Activated CD4-positive, CD25-positive, alpha-beta regulatory T cell treated with anti-CD3 and anti-CD28 coated beads, Interleukin-2, amount 50 U/mL, for 24 hours (primary cell): Measurements from ENCODE around the gene SCLY.
"Not testable (repeated sequence)": the region's sequence is repeated elsewhere in the genome, so short reads cannot be mapped to it uniquely, and the experiment has no call there.

Source experiments
- ATAC-seq, 2 donors: fragments of 150-1000 bp; cut with Tn5 transposase; one replicate each; pipeline ENCODE4 v1.10.0; 2021; ENCODE audit warnings: mild to moderate bottlenecking in 1 of 2, moderate library complexity in 1 of 2

SCLY gene, protein sequence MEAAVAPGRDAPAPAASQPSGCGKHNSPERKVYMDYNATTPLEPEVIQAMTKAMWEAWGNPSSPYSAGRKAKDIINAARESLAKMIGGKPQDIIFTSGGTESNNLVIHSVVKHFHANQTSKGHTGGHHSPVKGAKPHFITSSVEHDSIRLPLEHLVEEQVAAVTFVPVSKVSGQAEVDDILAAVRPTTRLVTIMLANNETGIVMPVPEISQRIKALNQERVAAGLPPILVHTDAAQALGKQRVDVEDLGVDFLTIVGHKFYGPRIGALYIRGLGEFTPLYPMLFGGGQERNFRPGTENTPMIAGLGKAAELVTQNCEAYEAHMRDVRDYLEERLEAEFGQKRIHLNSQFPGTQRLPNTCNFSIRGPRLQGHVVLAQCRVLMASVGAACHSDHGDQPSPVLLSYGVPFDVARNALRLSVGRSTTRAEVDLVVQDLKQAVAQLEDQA

DNA sequence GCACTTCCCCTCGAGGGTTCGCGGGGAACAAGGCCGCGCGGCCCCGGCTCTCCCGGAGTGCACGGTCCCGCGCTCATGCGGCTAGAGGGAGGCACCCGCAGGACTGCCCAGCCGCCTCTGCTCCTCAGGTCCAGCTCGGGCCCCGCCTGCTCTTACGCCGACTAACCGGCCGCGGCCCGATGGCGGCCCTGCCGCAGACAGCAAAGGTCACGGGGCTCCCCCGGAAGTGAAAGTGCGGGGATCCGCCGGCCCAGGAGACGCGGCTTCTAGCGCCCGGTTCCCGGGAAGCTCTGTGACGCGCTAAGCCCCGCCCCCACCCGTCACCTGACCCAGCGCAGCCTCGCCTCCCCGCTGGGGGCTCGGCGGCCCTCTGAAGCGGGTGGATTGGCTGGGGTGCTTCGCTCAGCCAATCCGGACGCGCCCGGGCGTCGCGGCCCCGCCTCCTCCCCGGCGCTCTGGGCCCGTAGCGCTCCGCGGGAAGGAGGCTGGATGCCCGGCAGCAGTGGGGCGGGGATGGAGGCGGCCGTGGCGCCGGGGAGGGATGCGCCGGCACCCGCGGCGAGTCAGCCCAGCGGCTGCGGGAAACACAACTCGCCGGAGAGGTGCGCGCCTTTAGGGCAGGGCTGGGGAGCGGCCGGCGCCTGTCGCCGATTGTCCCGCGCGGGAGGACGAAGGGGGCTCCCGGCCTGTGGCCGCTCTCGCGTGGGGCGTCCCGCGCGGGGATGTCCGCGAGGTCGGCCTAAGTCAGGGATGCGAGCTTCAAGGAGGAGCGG, at the start of gene SCLY:
TSS of gene SCLY (plus strand) at position 460 of the 773 bp plus-strand sequence. CDS start at position 514, 54 bp downstream.
- peak; percentile 98 to 99 for ATAC-seq

DNA sequence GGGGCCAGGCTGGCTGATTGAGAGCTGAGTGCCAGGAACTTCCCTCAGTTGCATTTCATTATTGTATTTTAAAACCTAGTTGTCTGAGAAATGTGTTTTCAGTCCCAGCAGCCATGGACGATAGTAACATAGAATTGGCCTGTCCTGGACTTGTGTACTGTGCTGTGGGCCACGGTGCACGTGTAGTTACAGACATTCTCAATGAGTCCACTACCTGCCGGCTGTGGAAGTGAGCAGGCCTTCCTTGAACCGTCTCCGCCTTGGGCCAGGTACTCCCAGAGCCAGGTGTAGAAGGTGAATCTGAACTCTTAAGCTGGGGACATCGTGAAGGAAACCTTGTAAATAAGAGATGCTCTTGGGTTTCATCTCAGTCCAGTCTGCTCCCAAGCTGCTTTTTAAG, 47.0 kb upstream of the SCLY start:
- ATAC-seq = no peak

DNA sequence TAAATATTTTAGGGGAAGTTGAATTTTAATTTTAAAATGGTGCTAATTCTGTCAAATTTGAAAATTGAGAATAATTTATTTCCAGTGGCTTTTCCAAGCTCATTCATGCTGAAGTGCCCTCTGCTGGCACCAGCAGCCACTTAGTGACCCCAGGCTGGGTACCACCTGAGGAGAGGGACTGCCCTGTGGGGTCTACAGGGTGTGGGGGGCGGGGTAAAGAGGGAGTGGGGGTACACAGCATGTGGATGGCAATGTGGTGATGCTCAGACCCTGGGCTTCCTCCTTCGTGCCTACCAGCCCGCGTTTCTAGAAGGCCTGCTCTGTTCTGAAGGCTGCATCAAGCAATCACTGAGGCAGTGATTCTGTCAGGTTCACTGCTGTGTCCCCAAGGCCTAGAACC, 45.1 kb upstream of the SCLY start:
- no peak for ATAC-seq

DNA sequence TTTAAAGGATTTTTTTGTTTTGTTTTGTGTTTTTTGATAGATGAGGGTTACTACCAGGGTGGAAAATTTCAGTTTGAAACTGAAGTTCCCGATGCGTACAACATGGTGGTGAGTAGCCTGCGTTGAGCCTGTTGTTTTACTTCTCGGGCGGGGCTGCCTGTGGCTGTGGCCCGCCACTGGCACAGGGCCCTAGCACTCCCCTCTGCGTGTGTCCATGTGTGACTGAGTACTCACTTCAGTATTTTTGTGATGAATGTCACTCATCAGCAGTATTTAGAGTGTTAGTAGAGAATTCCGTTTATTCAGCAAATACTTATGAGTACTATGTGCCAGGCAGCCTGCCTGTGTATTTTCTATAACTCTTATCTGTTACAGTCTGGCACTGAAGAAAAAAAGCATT, 44.3 kb upstream of the SCLY start:
- no peak for ATAC-seq

DNA sequence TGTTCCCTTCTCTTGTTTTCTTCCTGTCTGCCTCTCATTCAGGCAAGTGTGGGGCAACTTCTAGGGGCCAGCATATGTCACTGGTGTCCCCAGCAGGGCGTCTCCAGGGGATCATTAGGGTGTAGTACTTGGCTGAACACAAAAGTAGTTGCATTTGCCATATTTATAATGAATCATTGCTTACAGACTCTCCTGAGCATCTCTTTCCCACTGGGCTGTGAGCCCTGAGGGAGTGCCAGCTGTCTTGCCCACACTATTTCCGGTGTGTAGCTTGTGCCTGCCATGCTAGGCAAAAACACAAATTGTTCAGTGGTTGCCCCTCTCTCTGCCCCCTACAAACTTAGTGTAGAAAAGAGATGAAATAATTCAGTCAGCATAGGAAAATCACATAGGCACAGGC, 40.8 kb upstream of the SCLY start:
- no peak for ATAC-seq

DNA sequence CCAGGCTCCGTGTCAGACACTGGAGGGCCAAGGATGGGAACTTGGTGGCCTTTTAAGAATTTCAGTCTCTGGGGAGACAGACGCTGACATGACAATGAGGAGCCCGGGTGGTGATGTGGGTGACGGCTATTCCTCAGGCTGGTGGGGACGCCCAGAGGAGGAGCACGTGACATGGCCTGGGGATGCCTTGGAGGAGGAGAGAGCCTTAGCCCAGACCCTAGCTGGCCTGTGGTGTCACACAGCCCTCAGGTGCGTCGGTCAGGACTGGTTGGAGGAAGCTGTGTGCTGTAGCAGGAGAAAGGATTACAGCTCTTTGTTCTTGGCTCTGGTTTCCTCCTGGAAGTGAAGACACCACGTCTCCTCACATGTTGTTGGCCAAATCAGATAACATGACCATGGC, 40.0 kb upstream of the SCLY start:
- ATAC-seq = no peak

DNA sequence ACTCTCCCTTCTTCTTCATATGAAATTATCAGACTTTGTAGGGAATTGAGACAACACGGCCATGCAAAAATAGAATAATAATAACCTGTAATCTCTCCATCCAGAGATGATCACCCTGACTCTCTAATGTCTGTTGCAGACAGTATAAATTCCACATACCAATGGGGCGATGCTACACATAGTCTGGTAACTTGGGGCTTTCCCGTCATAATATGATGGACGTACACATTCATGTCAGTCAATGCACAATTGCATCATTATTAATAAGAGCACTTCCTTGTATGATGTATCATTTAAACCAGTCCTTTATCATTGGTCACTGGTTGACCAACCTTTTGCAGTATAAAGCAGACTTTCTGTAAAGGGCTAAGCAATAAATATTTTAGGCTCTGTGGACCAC, 39.5 kb upstream of the SCLY start:
- ATAC-seq = no peak

DNA sequence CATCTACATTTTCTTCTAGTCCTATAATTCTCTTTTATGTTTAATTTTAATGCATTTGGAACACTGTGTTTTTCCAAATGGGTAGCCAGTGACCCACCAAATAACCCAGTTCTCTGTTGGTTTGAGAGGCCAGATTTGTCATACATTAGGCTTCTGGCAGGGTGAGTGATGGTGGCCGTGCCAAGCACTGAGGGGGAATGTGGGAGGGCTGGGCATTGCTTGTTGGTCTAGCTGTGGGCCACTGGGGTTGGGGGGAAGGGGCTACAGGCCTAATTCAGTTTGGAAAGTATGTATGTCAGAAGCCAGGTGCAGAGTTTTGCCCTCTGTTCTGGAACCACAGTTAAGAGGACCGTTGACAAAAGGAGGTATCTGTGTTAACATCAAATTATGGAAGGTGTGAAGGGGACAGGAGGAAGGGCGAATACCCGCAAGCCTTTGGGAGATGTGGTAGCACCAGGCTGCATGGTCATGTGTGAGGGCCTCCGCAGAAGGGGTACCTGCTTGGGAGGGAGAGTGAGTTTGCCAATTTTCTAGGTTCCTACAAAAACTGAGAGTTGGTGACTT, 38.1 kb upstream of the SCLY start:
- ATAC-seq = no peak

DNA sequence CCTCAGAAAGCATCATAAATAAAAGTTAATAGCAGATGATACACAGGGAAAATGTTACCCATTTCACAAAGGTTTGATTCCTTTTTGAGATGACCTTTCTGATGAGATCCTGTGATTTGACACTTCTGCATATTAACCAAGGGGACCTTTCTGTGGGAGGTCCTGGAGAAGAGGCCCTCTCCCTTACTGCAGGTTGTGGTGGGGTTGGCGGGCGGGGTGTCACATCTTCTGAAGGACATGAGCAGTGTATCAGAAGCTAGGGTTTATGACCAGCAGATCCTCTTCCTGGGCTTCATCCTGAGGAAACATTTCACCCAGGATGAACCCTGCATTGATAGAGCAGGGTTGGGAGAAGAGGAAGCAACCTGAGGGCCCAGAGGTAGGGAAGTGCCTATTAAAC, 37.2 kb upstream of the SCLY start:
- no peak for ATAC-seq

DNA sequence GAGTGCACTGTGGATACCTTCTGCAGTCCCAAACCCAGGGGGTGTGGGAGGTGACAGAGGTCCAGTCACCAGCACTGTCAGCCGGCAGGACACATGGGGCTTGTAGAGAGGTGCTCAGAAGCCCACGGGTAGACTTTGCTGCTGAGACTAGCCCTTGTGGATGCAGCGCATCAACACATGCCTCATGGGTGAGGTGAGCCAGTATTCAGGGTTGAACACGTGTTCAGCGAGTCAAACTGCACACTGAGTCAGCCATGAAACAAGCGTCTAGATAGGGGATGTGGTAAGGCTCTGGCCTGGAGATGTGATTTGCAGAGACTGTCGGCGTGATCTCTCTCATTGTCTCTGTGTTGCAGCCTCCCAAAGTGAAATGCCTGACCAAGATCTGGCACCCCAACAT, 35.8 kb upstream of the SCLY start:
- ATAC-seq = peak; percentile 97 to 99

DNA sequence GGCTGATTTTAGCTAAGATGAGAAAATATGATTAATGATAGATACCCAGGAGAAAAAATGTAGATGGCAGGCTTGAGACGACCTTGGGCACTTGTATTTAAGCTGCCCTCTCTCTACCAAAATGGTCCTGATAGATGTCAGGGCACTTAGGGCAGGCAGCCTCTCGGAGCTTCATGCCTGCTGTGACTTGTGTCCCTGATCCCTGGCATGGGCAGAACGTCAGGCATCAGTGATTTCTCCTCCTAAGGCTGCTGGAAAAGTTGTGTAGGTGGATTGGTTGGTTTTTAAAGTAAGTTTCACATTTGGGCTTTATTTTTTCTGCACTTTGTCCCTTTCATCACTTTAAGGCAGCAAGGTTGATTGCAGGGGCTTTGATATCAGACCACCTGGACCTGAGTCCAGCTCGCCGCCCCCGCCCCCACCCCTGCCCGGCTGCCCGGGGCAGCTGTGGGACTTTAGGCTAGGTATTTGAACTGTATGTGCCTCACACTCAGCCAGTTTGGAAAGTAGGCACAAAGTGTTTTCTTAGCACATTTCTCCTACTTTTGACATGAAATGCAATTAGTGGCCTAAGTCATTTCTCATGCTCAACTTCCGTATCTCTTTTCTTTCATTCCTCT, 35.0 kb upstream of the SCLY start:
- ATAC-seq = no peak

DNA sequence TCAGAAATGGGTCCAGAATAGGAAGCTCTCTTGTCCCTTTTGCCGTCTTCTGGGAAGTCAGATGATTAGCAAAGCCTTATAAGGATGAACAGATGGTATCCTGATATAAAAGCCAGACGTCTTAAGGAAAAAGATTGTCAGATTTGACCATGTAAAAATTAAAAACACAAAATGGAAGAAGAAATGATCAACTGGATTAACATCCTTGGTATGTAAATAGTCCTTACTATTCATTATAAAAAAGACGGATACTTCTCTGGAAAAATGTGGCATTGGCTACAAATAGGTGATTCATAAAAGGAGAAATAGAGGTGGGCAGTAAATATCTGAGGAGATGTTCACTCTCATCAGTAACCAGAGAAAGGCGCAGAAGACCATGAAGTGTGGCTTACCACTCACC, 33.7 kb upstream of the SCLY start:
- ATAC-seq = no peak

DNA sequence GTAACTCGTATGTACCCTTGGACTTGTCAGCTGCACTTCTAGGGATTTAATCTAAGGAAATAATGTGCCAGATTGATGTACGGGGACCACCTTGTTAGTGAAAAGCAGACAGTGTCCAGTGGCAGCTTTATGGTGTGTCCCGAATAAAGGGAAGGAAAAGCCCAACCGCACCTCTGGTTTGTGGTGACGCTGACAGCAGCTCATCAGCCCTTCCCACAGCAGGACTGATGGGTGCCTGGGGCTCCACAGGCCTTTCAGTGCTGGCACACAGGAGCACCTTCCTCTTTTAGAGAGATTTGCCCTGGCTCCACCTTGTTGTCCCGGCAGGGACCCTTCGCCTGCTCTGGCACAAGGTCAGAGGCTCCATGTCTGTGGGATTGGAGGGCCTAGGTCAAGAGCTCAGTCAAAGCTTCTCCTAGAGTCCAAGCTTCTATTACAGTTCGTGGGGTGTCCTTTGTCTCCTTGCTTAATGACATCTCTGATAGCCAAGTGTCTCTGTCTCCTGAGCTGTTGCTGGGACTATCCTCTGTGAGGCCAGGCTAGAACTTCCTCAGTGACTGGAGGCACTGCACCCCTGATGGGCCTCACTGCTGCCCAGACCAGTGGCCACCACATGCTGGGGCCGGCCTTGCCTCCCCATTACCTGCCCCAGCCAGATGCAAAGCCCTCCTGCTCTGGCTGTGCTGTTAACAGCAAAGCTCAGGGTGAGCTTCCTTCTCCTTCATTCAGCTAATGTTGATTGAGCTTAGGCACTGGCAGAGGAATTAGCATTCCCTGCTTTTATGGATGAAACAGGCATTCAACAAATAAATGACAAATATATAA, 33.0 kb upstream of the SCLY start:
- no peak for ATAC-seq

DNA sequence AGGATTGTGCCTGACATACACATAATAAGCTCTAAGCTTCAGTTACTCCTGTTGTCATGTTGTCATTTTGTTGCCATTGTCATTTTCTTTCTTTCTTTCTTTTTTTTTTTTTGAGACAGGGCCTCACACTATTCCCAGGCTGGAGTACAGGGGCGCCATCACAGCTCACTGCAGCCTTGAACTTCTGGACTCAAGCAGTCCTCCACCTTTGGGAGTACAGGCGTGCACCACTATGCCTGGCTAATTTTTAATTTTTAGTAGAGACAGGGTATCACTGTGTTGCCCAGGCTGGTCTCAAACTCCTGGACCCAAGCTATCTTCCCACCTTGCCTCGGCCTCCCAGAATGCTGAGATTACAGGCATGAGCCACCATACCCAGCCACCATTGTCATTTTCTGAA, 30.9 kb upstream of the SCLY start:
- no peak for ATAC-seq

DNA sequence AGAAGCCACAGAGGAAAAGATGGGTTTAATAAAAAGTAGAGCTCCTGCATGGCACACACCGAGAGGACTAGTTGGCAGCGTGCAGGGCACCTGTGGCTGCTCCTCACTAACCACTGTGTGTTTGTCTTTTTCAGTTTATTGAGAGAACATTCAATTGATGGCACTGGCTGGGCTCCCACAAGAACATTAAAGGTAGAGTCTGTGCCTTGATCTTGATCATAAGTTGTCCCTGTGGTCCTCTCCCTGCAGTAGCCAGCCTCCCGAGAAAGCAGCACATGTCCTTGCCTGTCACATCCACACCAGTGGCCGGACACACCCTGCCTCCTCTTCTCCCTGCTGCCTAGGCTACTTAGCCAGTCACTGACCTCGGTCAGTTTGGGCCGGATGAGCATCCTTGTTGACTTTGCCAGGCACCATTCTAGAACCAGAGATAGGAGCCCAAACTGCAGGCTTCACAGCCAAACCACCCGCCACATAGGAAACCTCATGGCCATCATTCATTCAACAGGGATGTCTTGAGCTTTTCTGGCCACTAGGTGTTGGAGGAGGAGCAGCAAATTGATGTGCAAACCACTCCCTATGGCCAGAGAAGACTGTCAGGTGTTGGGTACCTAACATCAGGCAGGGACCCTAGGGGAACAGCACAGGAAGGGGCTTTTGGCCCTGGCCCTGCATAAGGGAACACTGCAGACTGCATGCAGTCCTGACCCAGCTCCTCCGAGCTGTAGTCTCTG, 30.2 kb upstream of the SCLY start:
- no peak for ATAC-seq

DNA sequence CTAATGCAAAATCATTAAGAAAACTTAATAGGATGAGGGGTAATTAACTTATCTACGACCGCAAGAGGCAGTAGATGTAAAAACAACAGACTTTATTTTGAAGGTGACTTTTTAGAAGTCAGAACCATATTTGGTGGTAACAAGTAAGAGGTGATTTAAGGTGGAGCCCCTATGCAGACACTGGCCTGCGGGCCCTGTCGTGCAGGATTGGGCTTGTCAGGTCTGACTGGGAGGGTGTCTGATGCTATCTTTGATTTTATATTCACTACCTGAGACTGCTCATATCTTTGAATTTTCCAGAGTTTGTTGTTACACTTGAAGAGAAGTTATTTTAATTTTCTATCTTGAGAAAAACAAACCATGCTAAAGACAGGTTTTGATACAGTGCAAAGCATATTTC, 29.1 kb upstream of the SCLY start:
- ATAC-seq = no peak

DNA sequence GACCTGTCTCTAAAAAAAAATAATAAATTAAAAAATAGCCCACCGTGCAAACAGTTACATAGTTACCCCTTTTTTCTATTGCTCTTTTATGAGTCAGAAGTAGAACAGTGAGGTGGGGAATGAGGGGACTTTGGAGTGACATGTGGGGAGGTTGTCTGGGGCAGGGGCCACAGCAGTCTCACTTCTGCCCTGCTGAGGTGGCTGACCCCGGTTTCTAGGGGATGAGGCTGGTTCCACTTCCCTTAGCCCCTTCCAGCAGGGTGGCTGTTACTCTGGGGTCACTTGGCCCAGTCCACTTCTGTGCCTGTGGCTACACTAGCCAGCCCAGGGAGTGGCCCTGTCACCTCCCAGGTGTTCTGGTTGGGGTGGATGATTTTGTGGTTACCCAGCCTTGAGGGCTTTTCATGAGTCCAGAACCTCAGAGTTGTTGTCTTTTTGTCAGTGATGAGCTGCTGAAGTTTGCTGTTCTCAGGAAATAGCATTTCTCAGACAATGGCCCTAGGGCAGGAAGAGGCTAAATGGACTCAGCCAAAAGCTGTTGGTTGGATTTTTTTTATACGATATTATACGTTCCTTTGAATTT, 28.0 kb upstream of the SCLY start:
- ATAC-seq = no peak

DNA sequence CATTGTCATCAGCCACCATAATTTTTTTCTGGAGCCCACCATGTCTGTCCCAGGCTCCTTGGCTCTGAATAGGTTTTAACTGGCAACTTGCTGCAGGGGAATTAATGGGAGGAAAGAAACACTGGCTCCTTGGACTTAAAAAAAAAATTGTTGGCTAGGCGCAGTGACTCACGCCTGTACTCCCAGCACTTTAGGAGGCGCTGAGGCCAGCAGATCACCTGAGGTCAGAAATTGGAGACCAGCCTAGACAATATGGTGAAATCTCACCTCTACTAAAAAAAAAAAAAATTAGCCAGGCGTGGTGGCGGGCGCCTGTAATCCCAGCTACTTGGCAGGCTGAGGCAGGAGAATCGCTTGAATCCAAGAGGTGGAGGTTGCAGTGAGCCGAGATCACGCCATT, 26.8 kb upstream of the SCLY start:
- not testable (repeated sequence) for ATAC-seq

DNA sequence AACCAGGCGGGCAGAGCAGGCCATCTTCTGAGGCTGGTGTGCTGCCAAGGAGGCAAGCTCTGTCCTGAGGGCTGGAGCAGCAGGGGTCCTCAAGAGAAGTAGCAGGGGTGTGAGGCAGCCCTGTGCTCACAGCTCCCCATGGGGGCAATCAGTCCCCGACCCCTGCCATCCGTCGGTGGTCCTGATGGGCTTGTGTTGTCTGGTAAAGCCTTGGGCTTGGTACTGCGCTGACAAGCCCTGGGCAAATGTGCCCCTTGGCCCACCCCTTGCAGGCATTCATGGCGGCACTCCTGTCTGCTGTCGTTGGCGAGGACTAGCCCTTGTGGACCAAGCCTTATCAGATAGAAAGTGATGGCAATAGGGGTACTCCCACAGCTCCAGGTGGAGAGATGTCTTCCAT, 22.6 kb upstream of the SCLY start:
- ATAC-seq = no peak

DNA sequence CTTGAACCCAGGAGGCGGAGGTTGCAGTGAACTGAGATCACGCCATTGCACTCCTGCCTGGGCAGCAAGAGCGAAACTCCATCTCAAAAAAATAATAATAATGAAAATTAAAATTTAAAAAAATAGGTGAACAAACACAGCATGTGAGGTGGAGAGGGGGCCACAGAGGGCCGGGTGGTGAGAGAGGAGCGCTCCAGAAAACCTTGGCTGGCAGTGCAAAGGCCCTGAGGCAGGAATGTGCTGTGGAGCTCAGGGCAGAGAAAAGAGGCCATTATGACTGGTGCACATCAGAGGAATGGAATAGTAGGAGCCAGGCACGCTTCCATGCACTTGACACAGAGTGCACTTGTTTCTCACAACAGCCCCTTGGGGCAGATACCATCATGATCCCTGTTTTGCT, 21.6 kb upstream of the SCLY start:
- ATAC-seq = no peak

DNA sequence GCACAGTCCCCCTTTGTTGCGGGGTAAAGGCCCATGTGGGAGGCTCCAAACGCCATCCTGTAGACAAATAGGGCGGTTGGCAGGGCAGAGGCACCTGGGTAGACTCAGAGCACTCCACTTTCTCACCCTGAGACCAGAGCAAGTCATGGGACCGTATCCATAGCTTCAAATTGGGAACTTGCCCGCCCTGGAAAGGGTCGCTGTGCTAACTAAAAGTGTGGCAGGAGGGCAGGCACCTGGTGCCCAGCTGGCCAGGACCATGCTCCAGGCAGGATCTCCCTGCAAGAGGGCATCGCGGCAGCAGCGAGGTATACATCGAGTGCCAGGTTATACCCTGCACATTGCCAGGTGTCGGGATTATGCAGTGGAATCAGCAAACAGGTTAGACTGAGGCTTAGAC, 20.8 kb upstream of the SCLY start:
- no peak for ATAC-seq
